HFF-Myc (cell line): Measurements from ENCODE around the gene SCAP.

ENCODE experiments used
- DNase-seq: peaks from one replicate; pipeline ENCODE4 v3.0.0-alpha.2; 2011; ENCODE audit warnings: low read depth; ENCODE audit errors: extremely low read depth
- H3K4me3 ChIP-seq: replicated peaks from 2 replicates; pipeline ENCODE4 v1.5.1; 2011; ENCODE audit warnings: low read depth, mild to moderate bottlenecking, control low read depth, low read length
- CTCF ChIP-seq: IDR thresholded peaks from 2 replicates; pipeline ENCODE4 v1.5.1; 2012; ENCODE audit warnings: mild to moderate bottlenecking, low read depth, low read length, control low read depth; ENCODE audit errors: missing control alignments

SCAP gene

GRCh38 chr3:47430606-47431005 lies 45.1 kb downstream of the SCAP start:
- no peak for TF ChIP-seq CTCF
- no peak for DNase-seq
- H3K4me3 ChIP-seq, result no peak overlapping the region

GRCh38 chr3:47429476-47430270 lies 46.1 kb downstream of the SCAP start:
- no peak for DNase-seq
- H3K4me3 ChIP-seq, result no peak overlapping the region
- TF ChIP-seq CTCF, result no peak

GRCh38 chr3:47428662-47429061 lies 47.1 kb downstream of the SCAP start:
- TF ChIP-seq CTCF, result no peak
- DNase-seq, result no peak
- H3K4me3 ChIP-seq, result no peak overlapping the region

GRCh38 chr3:47427866-47428265 lies 47.9 kb downstream of the SCAP start:
- DNase-seq, result no peak
- TF ChIP-seq CTCF, result no peak
- no peak overlapping the region for H3K4me3 ChIP-seq

GRCh38 chr3:47425959-47426358 lies 49.8 kb downstream of the SCAP start:
- no peak for TF ChIP-seq CTCF
- no peak for DNase-seq
- H3K4me3 ChIP-seq, result no peak overlapping the region

GRCh38 chr3:47425383-47425778 lies 50.4 kb downstream of the SCAP start:
- H3K4me3 ChIP-seq, result no peak overlapping the region
- no peak for DNase-seq

More at GRCh38 chr3:47425383-47425778, 50.4 kb downstream of the SCAP start:
- TF ChIP-seq CTCF, result no peak
